ENCODE results near the gene NR3C2.
"Not testable (repeated sequence)": the region's sequence is repeated elsewhere in the genome, so short reads cannot be mapped to it uniquely, and the experiment has no call there.

The NR3C2 gene

DNA sequence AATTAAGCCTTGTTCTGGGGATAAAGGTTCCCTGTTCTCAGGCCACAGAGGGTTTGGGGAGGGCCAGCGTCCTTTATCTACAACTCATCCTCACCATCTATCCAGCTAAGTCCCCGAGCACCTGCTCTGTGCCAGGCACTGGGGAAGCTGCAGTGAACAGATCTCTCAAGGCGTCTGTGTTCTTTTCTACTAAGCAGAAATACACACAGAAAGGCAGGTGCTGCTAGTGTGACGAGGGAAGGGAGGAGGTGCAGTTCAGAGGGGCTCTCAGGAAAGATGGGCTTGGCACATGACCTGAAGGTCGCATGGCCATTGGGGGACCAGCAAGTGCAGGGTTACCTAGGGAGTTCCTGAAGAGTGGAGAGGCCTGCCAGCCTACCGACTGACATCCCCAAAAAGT is 352.2 kb downstream of the NR3C2 start:
- DNase-seq (ENCODE audit: insufficient read length, low spot score), result no peak
- no peak for TF ChIP-seq POLR2AphosphoS5 (IDR thresholded peaks at IDR 0.05; ENCODE audit: low read depth, low read length)
- TF ChIP-seq SPI1 (IDR thresholded peaks at IDR 0.05; ENCODE audit: low read depth, low read length), result no peak
- TF ChIP-seq POU2F2 (IDR thresholded peaks at IDR 0.05; ENCODE audit: low read depth, low read length), result no peak
- no peak for TF ChIP-seq PAX5 (IDR thresholded peaks at IDR 0.05; ENCODE audit: insufficient read depth, low read length, severe bottlenecking)
- TF ChIP-seq POLR2A (IDR thresholded peaks at IDR 0.05; ENCODE audit: low read depth, low read length), result no peak
- no peak for TF ChIP-seq TAF1 (IDR thresholded peaks at IDR 0.05; ENCODE audit: low read depth, low read length)
- no peak for FAIRE-seq

DNA sequence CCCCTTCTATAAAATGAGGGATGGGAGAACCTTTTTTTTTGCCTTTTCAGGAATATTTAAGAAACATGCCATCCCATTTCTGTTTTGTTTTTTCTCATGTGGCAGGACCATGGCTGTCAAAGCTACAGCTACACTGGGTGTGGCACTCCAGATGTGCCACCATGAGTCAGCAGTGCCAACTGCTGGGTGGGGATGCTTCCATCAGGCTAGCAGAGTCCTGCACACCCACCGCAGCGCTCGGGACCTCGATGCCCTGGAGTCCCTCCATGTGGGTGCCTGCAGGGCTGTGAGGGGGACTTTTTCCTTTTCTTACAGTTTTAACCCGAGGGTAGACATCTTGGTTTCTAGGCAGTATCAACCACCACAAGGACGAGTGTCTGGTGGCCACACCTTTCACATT is 352.6 kb downstream of the NR3C2 start:
- TF ChIP-seq POLR2AphosphoS5 (IDR thresholded peaks at IDR 0.05; ENCODE audit: low read depth, low read length) (no peak), SPI1 (IDR thresholded peaks at IDR 0.05; ENCODE audit: low read depth, low read length) (no peak), PAX5 (IDR thresholded peaks at IDR 0.05; ENCODE audit: insufficient read depth, low read length, severe bottlenecking) (no peak), TAF1 (IDR thresholded peaks at IDR 0.05; ENCODE audit: low read depth, low read length) (no peak), POU2F2 (IDR thresholded peaks at IDR 0.05; ENCODE audit: low read depth, low read length) (no peak), POLR2A (IDR thresholded peaks at IDR 0.05; ENCODE audit: low read depth, low read length) (no peak)
- FAIRE-seq (no peak), DNase-seq (ENCODE audit: insufficient read length, low spot score) (no peak)

DNA sequence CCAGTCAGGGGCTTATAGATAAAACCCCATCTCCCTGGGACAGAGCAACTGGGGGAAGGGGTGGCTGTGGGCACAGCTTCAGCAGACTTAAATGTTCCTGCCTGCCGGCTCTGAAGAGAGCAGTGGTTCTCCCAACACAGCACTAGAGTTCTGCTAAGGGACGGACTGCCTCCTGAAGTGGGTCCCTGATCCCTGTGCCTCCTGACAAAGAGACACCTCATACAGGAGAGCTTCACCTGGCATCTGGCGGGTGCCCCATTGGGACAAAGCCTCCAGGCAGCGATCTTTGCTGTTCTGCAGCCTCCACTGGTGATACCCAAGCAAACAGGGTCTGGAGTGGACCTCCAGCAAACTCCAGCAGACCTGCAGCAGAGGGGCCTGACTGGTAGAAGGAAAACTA is 359.1 kb downstream of the NR3C2 start:
- FAIRE-seq; DNase-seq (ENCODE audit: insufficient read length, low spot score): not testable (repeated sequence)

DNA sequence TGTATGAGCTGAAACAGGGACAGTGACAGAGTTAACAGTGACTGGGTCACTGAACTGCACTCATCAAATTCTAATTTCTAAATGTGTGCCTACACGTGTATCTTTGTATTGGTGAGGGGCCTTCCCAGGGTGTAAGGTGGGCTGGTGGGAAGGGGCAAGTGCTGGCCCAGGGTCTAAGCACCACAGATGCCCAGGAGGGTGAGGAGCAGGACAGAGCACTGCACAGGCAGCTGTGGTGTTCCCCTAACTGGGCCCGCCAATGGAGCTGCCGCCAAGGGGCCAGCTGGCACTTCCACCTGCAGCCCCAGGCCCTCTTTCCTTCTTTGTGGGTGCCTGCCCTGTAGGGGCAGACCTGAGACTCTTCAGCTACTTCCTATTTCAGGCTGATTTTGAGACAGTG is 360.5 kb downstream of the NR3C2 start:
- no peak for DNase-seq (ENCODE audit: insufficient read length, low spot score)
- no peak for FAIRE-seq
- no peak for TF ChIP-seq PAX5 (IDR thresholded peaks at IDR 0.05; ENCODE audit: insufficient read depth, low read length, severe bottlenecking)
- TF ChIP-seq TAF1 (IDR thresholded peaks at IDR 0.05; ENCODE audit: low read depth, low read length), result no peak
- no peak for TF ChIP-seq SPI1 (IDR thresholded peaks at IDR 0.05; ENCODE audit: low read depth, low read length)
- TF ChIP-seq POLR2AphosphoS5 (IDR thresholded peaks at IDR 0.05; ENCODE audit: low read depth, low read length), result no peak
- no peak for TF ChIP-seq POU2F2 (IDR thresholded peaks at IDR 0.05; ENCODE audit: low read depth, low read length)
- TF ChIP-seq POLR2A (IDR thresholded peaks at IDR 0.05; ENCODE audit: low read depth, low read length), result no peak

DNA sequence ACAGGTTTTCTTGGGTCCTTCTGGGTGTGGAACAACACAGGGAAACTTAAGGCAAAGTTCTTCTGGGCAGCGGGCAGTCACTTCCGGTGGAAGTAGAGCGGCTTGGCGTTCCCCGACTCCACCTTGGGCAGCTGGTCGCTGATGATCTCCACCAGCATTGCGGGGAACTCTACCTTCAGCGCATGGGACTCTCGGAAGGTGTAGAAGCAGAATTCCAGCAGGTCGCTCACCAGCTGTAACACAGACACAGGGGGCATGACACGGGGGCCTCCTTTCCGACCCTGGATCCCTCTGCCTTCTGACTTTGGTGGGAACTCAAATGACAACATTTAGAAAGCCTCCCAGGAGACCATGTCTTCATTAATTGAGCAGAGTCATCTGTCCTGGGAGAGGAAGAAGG is 360.9 kb downstream of the NR3C2 start:
- FAIRE-seq (no peak), DNase-seq (ENCODE audit: insufficient read length, low spot score) (no peak)
- TF ChIP-seq PAX5 (IDR thresholded peaks at IDR 0.05; ENCODE audit: insufficient read depth, low read length, severe bottlenecking) (no peak), POLR2A (IDR thresholded peaks at IDR 0.05; ENCODE audit: low read depth, low read length) (no peak), TAF1 (IDR thresholded peaks at IDR 0.05; ENCODE audit: low read depth, low read length) (no peak), SPI1 (IDR thresholded peaks at IDR 0.05; ENCODE audit: low read depth, low read length) (no peak), POU2F2 (IDR thresholded peaks at IDR 0.05; ENCODE audit: low read depth, low read length) (no peak)

DNA sequence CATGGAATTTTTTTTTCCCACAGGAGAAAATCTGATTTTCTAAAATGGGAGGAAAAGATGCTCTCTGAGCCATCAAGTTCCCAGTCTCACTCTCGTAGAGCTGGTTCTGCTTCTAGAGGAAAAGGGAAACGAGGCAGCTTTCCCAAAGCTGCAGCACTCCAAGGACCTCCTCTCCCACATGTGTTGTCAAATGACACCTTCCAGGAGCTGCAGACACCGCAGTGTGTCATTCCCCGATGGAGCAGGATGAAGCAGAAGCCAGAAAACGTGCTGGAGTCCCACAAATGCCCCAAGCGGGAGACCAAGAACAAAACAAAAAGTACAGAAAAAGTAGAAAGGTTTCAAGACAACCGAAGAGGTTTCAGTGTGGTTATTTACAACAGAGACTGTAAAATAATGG is 362.3 kb downstream of the NR3C2 start:
- no peak for FAIRE-seq
- TF ChIP-seq SPI1 (IDR thresholded peaks at IDR 0.05; ENCODE audit: low read depth, low read length) (no peak), POLR2AphosphoS5 (IDR thresholded peaks at IDR 0.05; ENCODE audit: low read depth, low read length) (no peak), POLR2A (IDR thresholded peaks at IDR 0.05; ENCODE audit: low read depth, low read length) (no peak), POU2F2 (IDR thresholded peaks at IDR 0.05; ENCODE audit: low read depth, low read length) (no peak), TAF1 (IDR thresholded peaks at IDR 0.05; ENCODE audit: low read depth, low read length) (no peak), PAX5 (IDR thresholded peaks at IDR 0.05; ENCODE audit: insufficient read depth, low read length, severe bottlenecking) (no peak)
- no peak for DNase-seq (ENCODE audit: insufficient read length, low spot score)

DNA sequence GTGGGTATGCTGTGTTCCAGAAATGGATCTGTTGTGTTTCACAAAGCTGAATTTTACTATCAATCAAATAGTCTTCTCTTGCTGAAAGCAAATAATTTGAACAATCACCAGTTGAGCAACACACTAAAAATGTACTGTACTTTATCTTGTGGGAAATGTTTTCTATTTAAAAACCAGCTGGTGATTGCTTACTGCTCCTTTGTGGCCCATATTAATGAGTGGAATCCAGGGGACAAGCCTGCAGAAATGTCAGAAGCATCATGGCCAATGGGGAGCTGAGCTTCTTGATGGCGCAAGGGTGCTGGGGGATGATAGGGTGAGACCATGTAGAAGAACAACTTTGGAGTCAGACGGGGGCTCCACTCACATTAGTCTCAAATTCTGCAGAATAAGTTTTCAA is 364.2 kb downstream of the NR3C2 start:
- FAIRE-seq (no peak), DNase-seq (ENCODE audit: insufficient read length, low spot score) (no peak)
- TF ChIP-seq PAX5 (IDR thresholded peaks at IDR 0.05; ENCODE audit: insufficient read depth, low read length, severe bottlenecking), result no peak
- TF ChIP-seq POLR2AphosphoS5 (IDR thresholded peaks at IDR 0.05; ENCODE audit: low read depth, low read length), result no peak
- no peak for TF ChIP-seq POU2F2 (IDR thresholded peaks at IDR 0.05; ENCODE audit: low read depth, low read length)
- TF ChIP-seq SPI1 (IDR thresholded peaks at IDR 0.05; ENCODE audit: low read depth, low read length), result no peak
- TF ChIP-seq POLR2A (IDR thresholded peaks at IDR 0.05; ENCODE audit: low read depth, low read length), result no peak
- TF ChIP-seq TAF1 (IDR thresholded peaks at IDR 0.05; ENCODE audit: low read depth, low read length), result no peak

DNA sequence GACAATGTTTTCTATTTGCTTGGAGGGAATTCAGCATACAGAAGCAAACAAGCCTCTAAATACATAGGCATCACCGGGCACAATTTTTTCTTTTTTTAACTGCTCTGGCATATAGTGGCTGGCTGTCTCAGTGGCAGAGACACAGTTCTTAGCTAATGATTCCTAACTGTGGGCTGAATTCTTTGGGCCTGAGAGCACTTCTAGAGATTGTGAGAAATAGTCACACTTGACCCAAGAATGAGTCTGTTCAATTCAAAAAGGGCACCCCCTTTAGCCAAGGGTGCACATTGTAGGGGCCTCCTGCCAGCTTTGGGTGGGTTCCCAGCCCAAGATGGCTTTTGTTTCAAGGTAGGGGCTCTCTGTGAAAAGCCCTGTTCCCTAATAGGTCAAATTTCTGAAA is 364.6 kb downstream of the NR3C2 start:
- TF ChIP-seq POLR2A (IDR thresholded peaks at IDR 0.05; ENCODE audit: low read depth, low read length) (no peak), TAF1 (IDR thresholded peaks at IDR 0.05; ENCODE audit: low read depth, low read length) (no peak), POLR2AphosphoS5 (IDR thresholded peaks at IDR 0.05; ENCODE audit: low read depth, low read length) (no peak), POU2F2 (IDR thresholded peaks at IDR 0.05; ENCODE audit: low read depth, low read length) (no peak), SPI1 (IDR thresholded peaks at IDR 0.05; ENCODE audit: low read depth, low read length) (no peak), PAX5 (IDR thresholded peaks at IDR 0.05; ENCODE audit: insufficient read depth, low read length, severe bottlenecking) (no peak)
- DNase-seq (ENCODE audit: insufficient read length, low spot score), result no peak
- FAIRE-seq, result no peak

DNA sequence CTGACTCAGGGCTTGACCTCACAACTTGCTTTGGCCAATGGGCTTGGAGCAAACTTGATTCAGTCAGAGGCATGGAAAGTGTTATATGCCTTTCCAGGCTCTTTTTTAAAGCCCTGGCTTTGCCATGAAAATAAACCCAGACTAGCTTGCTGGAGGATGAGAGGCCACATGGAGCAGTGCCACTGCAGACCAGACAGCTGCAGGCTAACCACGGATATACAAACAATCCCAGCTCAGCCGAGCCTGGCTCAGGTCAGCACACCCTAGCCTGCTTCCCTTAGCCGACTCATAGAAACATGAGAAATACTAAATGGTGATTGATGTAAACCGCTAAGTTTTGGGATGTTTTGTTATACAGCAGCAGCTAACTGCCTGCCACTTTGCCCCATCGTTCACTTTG is 365.2 kb downstream of the NR3C2 start:
- TF ChIP-seq PAX5 (IDR thresholded peaks at IDR 0.05; ENCODE audit: insufficient read depth, low read length, severe bottlenecking), result no peak
- DNase-seq (ENCODE audit: insufficient read length, low spot score) (no peak), FAIRE-seq (no peak)

DNA sequence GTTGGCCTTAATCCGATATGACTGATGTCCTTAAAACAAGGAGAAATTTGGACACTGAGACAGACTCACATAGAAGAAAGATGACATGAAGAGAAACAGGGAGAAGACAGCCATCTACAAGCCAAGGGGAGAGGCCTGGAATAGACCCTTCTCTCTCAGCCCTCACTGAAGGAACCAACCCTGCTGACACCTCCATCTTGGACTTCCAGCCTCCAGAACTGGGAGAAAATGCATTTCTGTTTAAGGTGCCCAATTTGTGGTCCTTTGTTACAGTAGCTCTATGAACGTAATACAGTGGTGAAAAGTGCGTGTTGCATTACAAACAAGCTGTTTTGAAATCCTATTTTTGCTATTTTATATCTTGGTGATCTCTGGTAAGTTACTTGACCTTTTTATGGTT is 366.8 kb downstream of the NR3C2 start:
- no peak for DNase-seq (ENCODE audit: insufficient read length, low spot score)
- TF ChIP-seq SPI1 (IDR thresholded peaks at IDR 0.05; ENCODE audit: low read depth, low read length) (no peak), PAX5 (IDR thresholded peaks at IDR 0.05; ENCODE audit: insufficient read depth, low read length, severe bottlenecking) (no peak), POLR2A (IDR thresholded peaks at IDR 0.05; ENCODE audit: low read depth, low read length) (no peak), POU2F2 (IDR thresholded peaks at IDR 0.05; ENCODE audit: low read depth, low read length) (no peak), TAF1 (IDR thresholded peaks at IDR 0.05; ENCODE audit: low read depth, low read length) (no peak), POLR2AphosphoS5 (IDR thresholded peaks at IDR 0.05; ENCODE audit: low read depth, low read length) (no peak)
- FAIRE-seq, result no peak

DNA sequence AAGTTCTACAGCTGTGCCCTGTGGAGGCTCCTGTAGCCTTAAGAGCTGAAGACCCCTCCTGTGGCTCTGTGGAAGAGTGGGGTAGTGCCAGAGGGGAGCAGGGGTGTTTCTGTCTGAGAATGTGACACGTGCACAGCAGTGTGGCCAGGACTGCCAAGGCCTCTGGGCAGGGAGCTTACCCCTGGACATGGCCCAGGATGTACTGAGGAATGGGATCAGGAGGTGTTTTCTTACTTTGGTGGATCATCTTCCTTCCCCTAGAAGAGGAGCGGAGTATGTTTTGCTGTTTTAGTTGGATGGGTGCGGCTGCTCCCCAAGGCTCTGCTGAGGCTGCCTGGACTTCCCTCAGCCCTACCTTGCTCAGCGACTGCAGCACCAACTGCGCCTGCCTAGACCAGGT is 367.8 kb downstream of the NR3C2 start:
- FAIRE-seq (no peak), DNase-seq (ENCODE audit: insufficient read length, low spot score) (no peak)
- TF ChIP-seq POU2F2 (IDR thresholded peaks at IDR 0.05; ENCODE audit: low read depth, low read length) (no peak), POLR2AphosphoS5 (IDR thresholded peaks at IDR 0.05; ENCODE audit: low read depth, low read length) (no peak), PAX5 (IDR thresholded peaks at IDR 0.05; ENCODE audit: insufficient read depth, low read length, severe bottlenecking) (no peak), TAF1 (IDR thresholded peaks at IDR 0.05; ENCODE audit: low read depth, low read length) (no peak), SPI1 (IDR thresholded peaks at IDR 0.05; ENCODE audit: low read depth, low read length) (no peak), POLR2A (IDR thresholded peaks at IDR 0.05; ENCODE audit: low read depth, low read length) (no peak)
